Liver (tissue), 9 donors: ENCODE measurements around the gene MIEN1. TPM values are rescaled to one million over a fixed set of nuclear protein-coding genes. Genes with fewer than 3 reads are reported as not detected.

Source experiments
- DNase-seq: peaks from one replicate; pipeline ENCODE4 v3.0.0-alpha.2; 2017; ENCODE audit warnings: low spot score
- H3K27ac ChIP-seq, 2 donors: one replicate each; pipeline ENCODE4 v1.7.0; 2013; ENCODE audit warnings: inconsistent platforms in 2 of 2, low read length in 2 of 2, control low read depth in 1 of 2, low read depth in 1 of 2, mild to moderate bottlenecking in 1 of 2
- H3K27me3 ChIP-seq, 4 donors: one replicate each; pipeline versions ENCODE4 v1.6.1 to v1.7.0; 2013; ENCODE audit warnings: low read length in 3 of 4, inconsistent platforms in 1 of 4, mild to moderate bottlenecking in 1 of 4, moderate library complexity in 1 of 4; ENCODE audit not compliant: control insufficient read depth in 4 of 4, insufficient read depth in 4 of 4
- H3K36me3 ChIP-seq, 4 donors: one replicate each; pipeline versions ENCODE4 v1.6.1 to v1.7.0; 2013; ENCODE audit warnings: low read length in 3 of 4, mild to moderate bottlenecking in 3 of 4, low read depth in 1 of 4, moderate library complexity in 1 of 4; ENCODE audit not compliant: control insufficient read depth in 4 of 4, insufficient read depth in 3 of 4
- H3K4me1 ChIP-seq, 4 donors: one replicate each; pipeline versions ENCODE4 v1.6.1 to v1.7.0; 2013; ENCODE audit warnings: low read length in 3 of 4, mild to moderate bottlenecking in 3 of 4, moderate library complexity in 1 of 4; ENCODE audit not compliant: control insufficient read depth in 4 of 4, insufficient read depth in 4 of 4
- H3K4me3 ChIP-seq, 3 donors: one replicate each; pipeline versions ENCODE4 v1.6.1 to v1.7.0; 2013; ENCODE audit warnings: low read length in 3 of 3, control low read depth in 1 of 3, low read depth in 1 of 3, mild to moderate bottlenecking in 1 of 3
- H3K9ac ChIP-seq, 2 donors: one replicate each; pipeline ENCODE4 v1.7.0; 2013; ENCODE audit warnings: low read length in 2 of 2, mild to moderate bottlenecking in 2 of 2, moderate library complexity in 2 of 2, control low read depth in 1 of 2, low read depth in 1 of 2
- H3K9me3 ChIP-seq, 4 donors: one replicate each; pipeline versions ENCODE4 v1.6.1 to v1.7.0; 2013; ENCODE audit warnings: low read length in 3 of 4; ENCODE audit not compliant: control insufficient read depth in 4 of 4
- ATF3 ChIP-seq: IDR thresholded peaks from 2 replicates; pipeline ENCODE4 v1.6.1; 2016; ENCODE audit warnings: antibody characterized with exemption
- EGR1 ChIP-seq, 2 donors: IDR thresholded peaks; 2 replicates each; pipeline ENCODE4 v1.6.1; 2016 to 2018; ENCODE audit warnings: antibody characterized with exemption in 2 of 2, low read depth in 2 of 2
- FOXA1 ChIP-seq: IDR thresholded peaks from 2 replicates; pipeline ENCODE4 v1.6.1; 2016; ENCODE audit warnings: antibody characterized with exemption
- GABPA ChIP-seq, 2 donors: IDR thresholded peaks in 1 of 2; conservative IDR thresholded peaks in 1 of 2; 2 replicates each; pipeline ENCODE4 v1.6.1; 2016; ENCODE audit warnings: antibody characterized with exemption in 2 of 2, mild to moderate bottlenecking in 1 of 2, moderate library complexity in 1 of 2
- HNF4G ChIP-seq: IDR thresholded peaks from 2 replicates; pipeline ENCODE4 v1.6.1; 2016; ENCODE audit warnings: antibody characterized with exemption
- JUND ChIP-seq, 2 donors: IDR thresholded peaks; 2 replicates each; pipeline ENCODE4 v1.6.1; 2016; ENCODE audit warnings: antibody characterized with exemption in 2 of 2
- MAX ChIP-seq: IDR thresholded peaks from 2 replicates; pipeline ENCODE4 v1.6.1; 2016; ENCODE audit warnings: antibody characterized with exemption
- NR2F2 ChIP-seq: IDR thresholded peaks from 2 replicates; pipeline ENCODE4 v1.6.1; 2016; ENCODE audit warnings: antibody characterized with exemption
- RAD21 ChIP-seq, 2 donors: IDR thresholded peaks; 2 replicates each; pipeline ENCODE4 v1.6.1; 2016; ENCODE audit warnings: antibody characterized with exemption in 2 of 2, mild to moderate bottlenecking in 2 of 2
- REST ChIP-seq: IDR thresholded peaks from 2 replicates; pipeline ENCODE4 v1.6.1; 2016; ENCODE audit warnings: antibody characterized with exemption, mild to moderate bottlenecking
- RXRA ChIP-seq, 2 donors: IDR thresholded peaks; 2 replicates each; pipeline ENCODE4 v1.6.1; 2017 to 2018; ENCODE audit warnings: antibody characterized with exemption in 2 of 2, mild to moderate bottlenecking in 1 of 2
- SP1 ChIP-seq: IDR thresholded peaks from 2 replicates; pipeline ENCODE4 v1.6.1; 2018; ENCODE audit warnings: antibody characterized with exemption, mild to moderate bottlenecking
- TAF1 ChIP-seq: conservative IDR thresholded peaks from 2 replicates; pipeline ENCODE4 v1.6.1; 2016; ENCODE audit warnings: antibody characterized with exemption, mild to moderate bottlenecking
- YY1 ChIP-seq: IDR thresholded peaks from 2 replicates; pipeline ENCODE4 v1.6.1; 2016; ENCODE audit warnings: antibody characterized with exemption, mild to moderate bottlenecking
- ZBTB33 ChIP-seq: IDR thresholded peaks from 2 replicates; pipeline ENCODE4 v1.6.1; 2016; ENCODE audit warnings: antibody characterized with exemption
- WGBS: extraction: QIAGEN DNeasy Blood & Tissue Kit; methylation state at CpG from one replicate; pipeline ENCODE4 v1.1.7; 2013; 5-methylcytosine and 5-hydroxymethylcytosine counted together
- polyA plus RNA-seq, 2 donors: library from polyadenylated mRNA; stranded (reverse) in 1 of 2; unstranded in 1 of 2; fragments of 200-250 nt in 1 of 2; fragments of >200 nt in 1 of 2; fragmentation: Nextera tagmentation in 1 of 2; extraction: Ambion mirVana in 1 of 2; gene quantifications; one replicate each; pipeline versions ENCODE4 v1.2.1 to v1.2.3, GENCODE V29; 2013 to 2015
- total RNA-seq, 2 donors: library from RNA; depleted of rRNA; stranded (reverse); fragments of >200 nt; gene quantifications; one replicate each; pipeline ENCODE4 v1.2.3, GENCODE V29; 2014
- donor health status: healthy.
- donor health status: healthy.
- donor health status: healthy.
- donor health status: healthy.
- donor health status: healthy.

Gene MIEN1
- total and polyA plus RNA-seq, 4 donors, result 11.1 to 99.0 (median 29.0) TPM

GRCh38 chr17:39744075-39744835 is 13.9 kb upstream of the MIEN1 start (continued):
- TF ChIP-seq REST (no peak), MAX (no peak), FOXA1 (no peak), ATF3 (no peak), JUND (IDR thresholded peaks at IDR 0.05) (no peak), RAD21 (IDR thresholded peaks at IDR 0.05) (no peak)

GRCh38 chr17:39742856-39743436 is 12.6 kb upstream of the MIEN1 start:
- Histone ChIP-seq H3K9me3 (no peaks in the 10 kb centered on the region), H3K27ac (no peak overlapping the region), H3K9ac (no peak overlapping the region), H3K4me1 (peaks cover 0 to 23% (median 15%) of the 10 kb centered on the region in 4 donors), H3K27me3 (no peaks in the 10 kb centered on the region), H3K4me3 (no peak overlapping the region), H3K36me3 (peaks cover 1 to 27% (median 14%) of the 10 kb centered on the region in 4 donors)
- 91% methylated on average over 21 of the region's 21 CpGs for WGBS
- no peak for TF ChIP-seq GABPA (IDR thresholded peaks at IDR 0.05 in 1 of 2, conservative IDR thresholded peaks at IDR 0.05 in 1 of 2)
- TF ChIP-seq RAD21 (IDR thresholded peaks at IDR 0.05), result no peak
- TF ChIP-seq MAX, result no peak
- TF ChIP-seq RXRA (IDR thresholded peaks at IDR 0.05), result no peak
- TF ChIP-seq EGR1 (IDR thresholded peaks at IDR 0.05; ENCODE audit: low read depth in 2 of 2), result no peak
- no peak for TF ChIP-seq ATF3
- no peak for TF ChIP-seq REST
- no peak for TF ChIP-seq SP1
- no peak for TF ChIP-seq NR2F2
- no peak for TF ChIP-seq YY1
- TF ChIP-seq ZBTB33, result no peak
- TF ChIP-seq HNF4G, result no peak
- TF ChIP-seq TAF1, result no peak
- no peak for TF ChIP-seq FOXA1
- DNase-seq, result no peak
